HG03175 (cell line): ENCODE measurements around the gene TBC1D4.
"Not testable (repeated sequence)": the region's sequence is repeated elsewhere in the genome, so short reads cannot be mapped to it uniquely, and the experiment has no call there.

ENCODE experiments used
- ATAC-seq: cut with Tn5 transposase; IDR thresholded peaks from one replicate; pipeline ENCODE4 v1.9.1; 2021; ENCODE audit warnings: mild to moderate bottlenecking, moderate library complexity; ENCODE audit not compliant: unreplicated experiment

Gene TBC1D4

GRCh38 chr13:75452564-75452963, 29.4 kb downstream of the TBC1D4 start:
- no peak for ATAC-seq

- ATAC-seq, result no peak
Measured at GRCh38 chr13:75447493-75447892, 34.5 kb downstream of the TBC1D4 start.

- ATAC-seq, result no peak
Measured at GRCh38 chr13:75446874-75447273, 35.1 kb downstream of the TBC1D4 start.

GRCh38 chr13:75445717-75446499, 36.1 kb downstream of the TBC1D4 start:
- no peak for ATAC-seq

GRCh38 chr13:75444016-75444415, 38.0 kb downstream of the TBC1D4 start:
- no peak for ATAC-seq

- ATAC-seq, result no peak
Measured at GRCh38 chr13:75443356-75443958, 38.5 kb downstream of the TBC1D4 start.

GRCh38 chr13:75442736-75443234, 39.2 kb downstream of the TBC1D4 start:
- ATAC-seq, result no peak

GRCh38 chr13:75440100-75440499, 41.9 kb downstream of the TBC1D4 start:
- no peak for ATAC-seq

- ATAC-seq, result no peak
Measured at GRCh38 chr13:75437582-75438318, 44.2 kb downstream of the TBC1D4 start.

GRCh38 chr13:75434126-75434525, 47.8 kb downstream of the TBC1D4 start:
- ATAC-seq, result not testable (repeated sequence)

GRCh38 chr13:75432811-75433244, 49.1 kb downstream of the TBC1D4 start:
- no peak for ATAC-seq

GRCh38 chr13:75432045-75432444, 49.9 kb downstream of the TBC1D4 start:
- no peak for ATAC-seq

- no peak for ATAC-seq
Measured at GRCh38 chr13:75430436-75431209, 51.3 kb downstream of the TBC1D4 start.

GRCh38 chr13:75426421-75426820, 55.5 kb downstream of the TBC1D4 start:
- ATAC-seq, result no peak

- peak; percentile 92 for ATAC-seq
Measured at GRCh38 chr13:75425216-75426009, 56.6 kb downstream of the TBC1D4 start.

GRCh38 chr13:75423946-75424345, 58.0 kb downstream of the TBC1D4 start:
- ATAC-seq, result no peak

GRCh38 chr13:75422028-75422427, 59.9 kb downstream of the TBC1D4 start:
- ATAC-seq, result no peak

GRCh38 chr13:75421133-75421532, 60.8 kb downstream of the TBC1D4 start:
- ATAC-seq, result no peak

- no peak for ATAC-seq
Measured at GRCh38 chr13:75419656-75420055, 62.3 kb downstream of the TBC1D4 start.

GRCh38 chr13:75418997-75419396, 63.0 kb downstream of the TBC1D4 start:
- no peak for ATAC-seq
